Measurements from ENCODE around the gene ICOSLG.
"Not testable (repeated sequence)": the region's sequence is repeated elsewhere in the genome, so short reads cannot be mapped to it uniquely, and the experiment has no call there.

Gene ICOSLG

GRCh38 chr21:44211978-44212377, 28.8 kb downstream of the ICOSLG start:
- DNase-seq (ENCODE audit: low read depth); H3K4me3 ChIP-seq (ENCODE audit: low read length): not testable (repeated sequence)

GRCh38 chr21:44211574-44211973, 29.2 kb downstream of the ICOSLG start:
- not testable (repeated sequence) for DNase-seq (ENCODE audit: low read depth)

GRCh38 chr21:44207860-44208646, 32.7 kb downstream of the ICOSLG start:
- not testable (repeated sequence) for DNase-seq (ENCODE audit: low read depth); H3K4me3 ChIP-seq (ENCODE audit: low read length)

More at GRCh38 chr21:44211574-44211973, 29.2 kb downstream of the ICOSLG start:
- H3K4me3 ChIP-seq (ENCODE audit: low read length), result not testable (repeated sequence)

- not testable (repeated sequence) for H3K4me3 ChIP-seq (ENCODE audit: low read length); DNase-seq (ENCODE audit: low read depth)
Measured at GRCh38 chr21:44206698-44207676, 33.8 kb downstream of the ICOSLG start.

GRCh38 chr21:44206187-44206586, 34.6 kb downstream of the ICOSLG start:
- H3K4me3 ChIP-seq (ENCODE audit: low read length); DNase-seq (ENCODE audit: low read depth): not testable (repeated sequence)

GRCh38 chr21:44202590-44203299, 38.0 kb downstream of the ICOSLG start:
- not testable (repeated sequence) for H3K4me3 ChIP-seq (ENCODE audit: low read length); DNase-seq (ENCODE audit: low read depth)

GRCh38 chr21:44199997-44200396, 40.7 kb downstream of the ICOSLG start:
- not testable (repeated sequence) for H3K4me3 ChIP-seq (ENCODE audit: low read length); DNase-seq (ENCODE audit: low read depth)

- H3K4me3 ChIP-seq (ENCODE audit: low read length), result no peak overlapping the region
- DNase-seq (ENCODE audit: low read depth), result no peak
- no peak for TF ChIP-seq CTCF (conservative IDR thresholded peaks at IDR 0.05; ENCODE audit: low read length)
Measured at GRCh38 chr21:44199448-44199847, 41.3 kb downstream of the ICOSLG start.

GRCh38 chr21:44197156-44197516, 43.6 kb downstream of the ICOSLG start:
- not testable (repeated sequence) for DNase-seq (ENCODE audit: low read depth); H3K4me3 ChIP-seq (ENCODE audit: low read length)

GRCh38 chr21:44196212-44197155, 44.3 kb downstream of the ICOSLG start:
- not testable (repeated sequence) for H3K4me3 ChIP-seq (ENCODE audit: low read length); DNase-seq (ENCODE audit: low read depth)

- not testable (repeated sequence) for H3K4me3 ChIP-seq (ENCODE audit: low read length)
- peak; percentile 2 for DNase-seq (ENCODE audit: low read depth)
Measured at GRCh38 chr21:44194888-44195287, 45.9 kb downstream of the ICOSLG start.

- not testable (repeated sequence) for DNase-seq (ENCODE audit: low read depth); H3K4me3 ChIP-seq (ENCODE audit: low read length)
Measured at GRCh38 chr21:44194451-44194850, 46.3 kb downstream of the ICOSLG start.

GRCh38 chr21:44193108-44193507, 47.6 kb downstream of the ICOSLG start:
- not testable (repeated sequence) for DNase-seq (ENCODE audit: low read depth); H3K4me3 ChIP-seq (ENCODE audit: low read length)

- not testable (repeated sequence) for H3K4me3 ChIP-seq (ENCODE audit: low read length)
- DNase-seq (ENCODE audit: low read depth), result peak; percentile 4
Measured at GRCh38 chr21:44190349-44191271, 50.1 kb downstream of the ICOSLG start.

GRCh38 chr21:44184862-44185261, 55.9 kb downstream of the ICOSLG start:
- H3K4me3 ChIP-seq (ENCODE audit: low read length); DNase-seq (ENCODE audit: low read depth): not testable (repeated sequence)

GRCh38 chr21:44182202-44182601, 58.5 kb downstream of the ICOSLG start:
- DNase-seq (ENCODE audit: low read depth); H3K4me3 ChIP-seq (ENCODE audit: low read length): not testable (repeated sequence)

All from AG10803 (cell line).